Esophagus squamous epithelium (tissue), 5 donors: ENCODE results near the gene TEX264. TPM values are rescaled to one million over a fixed set of nuclear protein-coding genes. Genes with fewer than 3 reads are reported as not detected.
A peak's percentile ranks its signal among the peaks of the same experiment; 100 is the strongest.

ENCODE experiments used
- DNase-seq: peaks from one replicate; lab custom pipeline; 2025; lab: John Stamatoyannopoulos, UW
- H3K27ac ChIP-seq, 4 donors: fragments of 200-600 bp; sonication (generic); one replicate each; pipeline ENCODE4 v1.5.1; 2016 to 2019; ENCODE audit warnings: mild to moderate bottlenecking in 1 of 4
- H3K27me3 ChIP-seq, 4 donors: fragments of 200-600 bp; sonication (generic); 1 replicate in 3 of 4; 2 replicates in 1 of 4; pipeline versions ENCODE4 v1.5.1 to v1.6.0; 2017 to 2021; ENCODE audit warnings: antibody characterized with exemption in 1 of 4
- H3K36me3 ChIP-seq, 3 donors: fragments of 200-600 bp; sonication (generic); one replicate each; pipeline ENCODE4 v1.5.1; 2016 to 2019
- H3K4me1 ChIP-seq, 3 donors: fragments of 200-600 bp; sonication (generic); one replicate each; pipeline ENCODE4 v1.5.1; 2017 to 2019
- H3K4me3 ChIP-seq, 4 donors: fragments of 200-600 bp; sonication (generic); 1 replicate in 3 of 4; 2 replicates in 1 of 4; pipeline ENCODE4 v1.5.1; 2016 to 2019; ENCODE audit warnings: mild to moderate bottlenecking in 2 of 4, moderate library complexity in 1 of 4
- H3K9me3 ChIP-seq, 3 donors: fragments of 200-600 bp; sonication (generic); one replicate each; pipeline ENCODE4 v1.5.1; 2016 to 2019
- POLR2A ChIP-seq, 4 donors: fragments of 450-650 bp; IDR thresholded peaks; one replicate each; pipeline ENCODE4 v1.6.1; 2017; ENCODE audit warnings: antibody characterized with exemption in 4 of 4, mild to moderate bottlenecking in 4 of 4, moderate library complexity in 3 of 4
- WGBS, 2 donors: methylation state at CpG; one replicate each; pipeline ENCODE4 v1.1.5; 2018; 5-methylcytosine and 5-hydroxymethylcytosine counted together
- intact Hi-C: fragments of 100-400 bp; cut with DNase I; formaldehyde crosslinking; loops from one replicate; pipeline ENCODE4 v1.15.0; 2022
- total RNA-seq, 4 donors: library from RNA; depleted of rRNA; stranded (reverse); fragments of >200 nt; gene quantifications; one replicate each; pipeline ENCODE4 v1.1.0, GENCODE V29; 2016
- TF ChIP-seq, protein P1 (sequence below), 6 experiments: fragments of 450-650 bp in 4 of 6; fragments of 200-600 bp in 2 of 6; sonication (generic) in 2 of 6; IDR thresholded peaks; one replicate each; pipeline ENCODE4 v1.5.1; 2016 to 2019; ENCODE audit warnings: antibody characterized with exemption in 6 of 6, mild to moderate bottlenecking in 4 of 6, moderate library complexity in 4 of 6
- donor health status: DM: yes; HTN: yes; CAD: no.

TEX264 gene
- total RNA-seq, 4 donors from 2014 or later = 39.9 to 65.0 (median 57.3) TPM

DNA sequence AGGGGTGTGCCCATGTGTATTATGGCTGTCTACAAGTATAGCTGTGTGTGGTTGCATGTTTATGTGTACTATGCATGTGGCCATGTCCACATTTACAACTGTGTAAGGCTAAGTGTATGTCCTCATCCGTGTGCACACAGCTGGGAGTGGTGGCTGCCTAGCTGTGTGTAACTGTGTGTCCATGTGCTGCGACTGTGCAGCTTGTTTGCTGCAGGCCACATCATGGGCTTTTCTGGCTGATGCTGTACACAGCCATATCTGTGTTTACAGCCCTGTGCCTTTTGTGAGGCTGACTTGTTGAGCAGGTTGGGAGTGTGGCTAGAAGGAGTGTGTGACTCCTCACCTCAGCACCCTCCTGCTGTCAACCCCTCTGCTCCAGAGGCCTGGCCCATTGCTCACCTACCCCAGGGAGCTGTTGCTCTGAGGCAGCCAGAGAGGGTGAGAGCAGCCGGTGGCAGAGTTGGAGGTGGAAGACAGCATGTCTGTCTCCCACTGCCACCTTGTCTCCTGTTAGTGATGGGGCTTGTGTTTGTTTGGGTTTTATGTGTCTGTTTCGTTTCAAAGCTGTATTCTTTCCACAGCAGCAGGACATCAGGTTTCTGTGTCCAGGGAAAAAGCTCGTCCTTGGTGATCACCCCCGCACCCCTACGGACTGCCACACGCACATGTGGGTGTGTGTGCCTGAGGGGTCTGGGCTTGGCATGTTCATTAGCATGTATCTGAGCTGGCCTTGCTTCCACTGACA, 34.4 kb downstream of the TEX264 start:
- 85 to 93% methylated on average over 7 to 8 of the region's 8 CpGs for WGBS, 2 donors
- H3K9me3 ChIP-seq = no peaks in the 10 kb centered on the region
- H3K4me3 ChIP-seq = no peak overlapping the region
- peaks cover 0 to 15% (median 5%) of the 10 kb centered on the region in 3 donors for H3K4me1 ChIP-seq
- H3K27ac ChIP-seq = no peak overlapping the region
- peaks cover 9 to 47% (median 11%) of the 10 kb centered on the region in 3 donors for H3K36me3 ChIP-seq
- H3K27me3 ChIP-seq = peaks cover 0 to 16% (median 0%) of the 10 kb centered on the region in 4 donors
- DNase-seq = no peak
- TF ChIP-seq, protein P1, sequence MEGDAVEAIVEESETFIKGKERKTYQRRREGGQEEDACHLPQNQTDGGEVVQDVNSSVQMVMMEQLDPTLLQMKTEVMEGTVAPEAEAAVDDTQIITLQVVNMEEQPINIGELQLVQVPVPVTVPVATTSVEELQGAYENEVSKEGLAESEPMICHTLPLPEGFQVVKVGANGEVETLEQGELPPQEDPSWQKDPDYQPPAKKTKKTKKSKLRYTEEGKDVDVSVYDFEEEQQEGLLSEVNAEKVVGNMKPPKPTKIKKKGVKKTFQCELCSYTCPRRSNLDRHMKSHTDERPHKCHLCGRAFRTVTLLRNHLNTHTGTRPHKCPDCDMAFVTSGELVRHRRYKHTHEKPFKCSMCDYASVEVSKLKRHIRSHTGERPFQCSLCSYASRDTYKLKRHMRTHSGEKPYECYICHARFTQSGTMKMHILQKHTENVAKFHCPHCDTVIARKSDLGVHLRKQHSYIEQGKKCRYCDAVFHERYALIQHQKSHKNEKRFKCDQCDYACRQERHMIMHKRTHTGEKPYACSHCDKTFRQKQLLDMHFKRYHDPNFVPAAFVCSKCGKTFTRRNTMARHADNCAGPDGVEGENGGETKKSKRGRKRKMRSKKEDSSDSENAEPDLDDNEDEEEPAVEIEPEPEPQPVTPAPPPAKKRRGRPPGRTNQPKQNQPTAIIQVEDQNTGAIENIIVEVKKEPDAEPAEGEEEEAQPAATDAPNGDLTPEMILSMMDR (IDR thresholded peaks at IDR 0.05) = no peak
- TF ChIP-seq POLR2A (IDR thresholded peaks at IDR 0.05) = no peak
- intact Hi-C loops = no loop called here

DNA sequence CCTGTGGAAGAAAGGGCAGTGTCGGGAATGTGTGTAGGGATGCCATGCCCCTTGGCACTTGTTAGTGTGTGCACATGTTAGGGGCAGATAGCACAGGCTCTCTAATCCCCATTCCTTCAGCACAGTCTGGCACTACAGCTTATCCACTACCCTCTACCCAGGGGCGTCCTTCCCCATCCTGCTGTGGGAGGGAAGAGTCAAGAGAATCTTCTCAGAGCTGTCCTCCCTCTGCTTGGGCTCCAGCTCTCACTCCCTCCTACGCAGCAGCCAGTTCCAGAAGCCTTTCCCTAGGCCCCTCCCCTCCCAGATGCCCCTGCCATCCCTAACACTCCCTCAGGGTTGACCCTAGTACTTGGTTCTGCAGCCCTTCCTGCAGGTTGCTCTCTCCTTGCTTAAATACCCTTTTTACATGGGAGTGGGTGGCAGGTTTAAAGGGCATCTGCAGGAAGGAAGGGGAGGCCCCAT, 35.0 kb downstream of the TEX264 start:
- Histone ChIP-seq H3K4me3 (no peak overlapping the region), H3K9me3 (no peaks in the 10 kb centered on the region), H3K27me3 (peaks cover 0 to 16% (median 0%) of the 10 kb centered on the region in 4 donors), H3K27ac (no peak overlapping the region), H3K36me3 (peaks cover 6 to 41% (median 11%) of the 10 kb centered on the region in 3 donors), H3K4me1 (peaks cover 0 to 15% (median 5%) of the 10 kb centered on the region in 3 donors)
- intact Hi-C loops = no loop called here
- TF ChIP-seq POLR2A (IDR thresholded peaks at IDR 0.05) = no peak
- TF ChIP-seq, protein P1 (IDR thresholded peaks at IDR 0.05) = no peak
- 73 to 77% methylated on average over 3 of the region's 3 CpGs for WGBS, 2 donors
- DNase-seq = no peak

DNA sequence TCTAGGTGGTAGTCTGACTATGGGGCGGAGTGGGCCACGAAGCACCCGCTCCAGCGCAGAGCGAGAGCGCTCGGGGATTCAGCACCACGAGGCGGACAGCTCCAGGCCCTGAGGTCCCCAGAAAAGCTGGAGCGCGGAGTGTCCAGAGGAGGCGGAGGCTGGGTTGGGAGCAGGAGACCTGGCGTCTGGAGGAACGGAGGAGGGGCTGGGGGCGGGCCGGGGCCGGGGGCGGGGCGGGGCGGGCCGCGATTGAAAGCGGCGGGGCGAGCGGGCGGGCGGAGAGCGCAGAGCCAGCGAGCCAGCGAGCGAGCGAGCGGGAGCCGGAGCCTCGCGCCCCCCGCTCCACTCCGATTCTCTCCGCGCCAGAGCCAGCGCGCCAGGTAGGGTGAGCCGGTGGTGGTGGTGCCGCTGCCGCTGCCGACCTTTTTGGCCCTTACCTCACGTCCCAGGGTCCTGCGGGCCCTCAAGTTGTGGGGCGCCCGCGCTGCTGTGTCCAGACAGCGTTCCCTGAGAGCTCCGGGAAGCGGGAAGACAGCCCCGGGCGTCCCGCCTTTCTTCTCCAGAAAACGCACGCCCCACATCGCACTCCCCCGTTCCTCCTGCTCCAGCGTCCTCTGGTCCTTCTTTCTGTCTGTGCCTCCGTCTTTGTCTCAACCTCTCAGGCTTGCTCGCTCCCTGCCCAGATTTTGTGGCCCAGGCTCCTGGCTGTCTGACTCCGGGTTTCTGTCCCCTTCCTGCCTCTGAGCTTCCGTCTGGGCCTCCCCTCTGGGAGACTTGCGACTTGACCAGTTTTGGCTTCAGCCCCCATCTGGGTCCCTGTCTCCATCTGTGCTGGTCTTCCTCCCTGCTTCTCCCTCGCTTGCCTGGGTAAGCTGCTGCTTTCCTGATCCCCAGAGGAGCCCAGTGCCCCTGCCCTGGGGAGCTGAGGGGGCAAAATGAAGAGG, 36.0 kb downstream of the TEX264 start, which contains the start of gene GRM2:
GRM2 (plus strand) TSS at position 281 of the 944 bp plus-strand sequence. CDS start 1,916 bp downstream, outside the sequence.
- no peak for TF ChIP-seq POLR2A (IDR thresholded peaks at IDR 0.05)
- TF ChIP-seq, protein P1 (IDR thresholded peaks at IDR 0.05) = no peak
- peaks cover 2 to 31% (median 3%) of the 10 kb centered on the region in 3 donors for H3K36me3 ChIP-seq
- 6 to 14% methylated on average over 8 to 23 of the region's 69 CpGs for WGBS, 2 donors
- DNase-seq = no peak
- H3K4me3 ChIP-seq = peak within 1 kb of the TSS; percentile 18 to 48 (median 40)
- H3K4me1 ChIP-seq = peaks cover 0 to 15% (median 5%) of the 10 kb centered on the region in 3 donors
- H3K27ac ChIP-seq = no peak within 1 kb of the TSS
- intact Hi-C loops = no loop called here
- peaks cover 0 to 16% (median 0%) of the 10 kb centered on the region in 4 donors for H3K27me3 ChIP-seq
- H3K9me3 ChIP-seq = no peaks in the 10 kb centered on the region

DNA sequence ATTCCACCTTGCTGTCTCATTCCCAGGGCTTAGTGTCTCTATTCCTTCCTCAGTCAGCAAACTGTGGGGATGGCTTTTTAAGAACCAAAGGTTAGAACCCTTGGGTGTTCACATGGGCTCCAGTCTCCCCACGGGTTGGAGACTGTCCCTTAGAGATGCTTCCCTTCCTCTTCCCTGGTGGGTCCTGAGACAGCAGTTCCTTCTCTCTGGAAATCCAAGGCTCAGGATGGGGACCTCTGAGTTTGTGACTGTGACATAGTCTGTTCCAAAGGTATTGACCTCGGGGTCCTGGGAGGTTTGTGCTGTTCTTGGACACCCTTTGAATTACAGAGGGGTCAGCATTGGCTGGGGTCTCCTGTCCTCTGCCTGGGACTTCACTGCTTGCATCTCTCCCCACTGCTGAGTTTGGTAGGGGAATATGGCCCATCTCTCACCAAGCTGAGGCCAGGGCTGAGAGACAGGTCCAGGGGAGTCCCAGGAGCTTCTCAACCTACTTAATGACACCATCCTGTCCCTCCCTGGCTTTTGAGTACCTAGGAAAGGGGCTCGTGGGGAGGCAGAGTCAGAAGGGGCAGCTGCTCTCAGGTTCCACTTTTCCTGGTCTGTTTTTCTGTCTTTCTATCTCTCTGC, 37.3 kb downstream of the TEX264 start:
- H3K36me3 ChIP-seq = peaks cover 0 to 19% (median 0%) of the 10 kb centered on the region in 3 donors
- 67 to 73% methylated on average over 3 of the region's 3 CpGs for WGBS, 2 donors
- H3K9me3 ChIP-seq = no peaks in the 10 kb centered on the region
- intact Hi-C loops = no loop called here
- H3K4me1 ChIP-seq = peaks cover 0 to 15% (median 5%) of the 10 kb centered on the region in 3 donors
- peaks cover 0 to 16% (median 0%) of the 10 kb centered on the region in 4 donors for H3K27me3 ChIP-seq
- H3K4me3 ChIP-seq = no peak overlapping the region
- H3K27ac ChIP-seq = no peak overlapping the region
- no peak for TF ChIP-seq POLR2A (IDR thresholded peaks at IDR 0.05)
- TF ChIP-seq, protein P1 (IDR thresholded peaks at IDR 0.05) = no peak
- DNase-seq = no peak
